Stimulated activated effector memory CD8-positive, alpha-beta T cell treated with anti-CD3 and anti-CD28 coated beads, Interleukin-12 subunit alpha, Interleukin-12 subunit beta, amount 100 ng/mL, for 72 hours (primary cell): ENCODE data around the gene CXCL12.
A peak's percentile ranks its signal among the peaks of the same experiment; 100 is the strongest.

Experiments
- ATAC-seq: fragments of 150-1000 bp; cut with Tn5 transposase; 2 replicates; pipeline ENCODE4 v1.10.0; 2021
- DNase-seq, 2 donors: peaks; one replicate each; pipeline ENCODE4 v3.0.0; 2021 to 2022; ENCODE audit warnings: low spot score in 2 of 2
- H3K27ac Mint-ChIP-seq: one replicate; pipeline ENCODE4 v1.8.0; 2022; ENCODE audit warnings: mild to moderate bottlenecking, mixed read lengths
- H3K36me3 Mint-ChIP-seq: one replicate; pipeline ENCODE4 v1.8.0; 2022; ENCODE audit warnings: mild to moderate bottlenecking, mixed read lengths
- H3K4me1 Mint-ChIP-seq: one replicate; pipeline ENCODE4 v1.8.0; 2022; ENCODE audit warnings: mixed read lengths
- H3K4me3 Mint-ChIP-seq: one replicate; pipeline ENCODE4 v1.8.0; 2022; ENCODE audit warnings: mild to moderate bottlenecking, mixed read lengths
- H3K9me3 Mint-ChIP-seq: one replicate; pipeline ENCODE4 v1.8.0; 2022; ENCODE audit warnings: mixed read lengths

Gene CXCL12

DNA sequence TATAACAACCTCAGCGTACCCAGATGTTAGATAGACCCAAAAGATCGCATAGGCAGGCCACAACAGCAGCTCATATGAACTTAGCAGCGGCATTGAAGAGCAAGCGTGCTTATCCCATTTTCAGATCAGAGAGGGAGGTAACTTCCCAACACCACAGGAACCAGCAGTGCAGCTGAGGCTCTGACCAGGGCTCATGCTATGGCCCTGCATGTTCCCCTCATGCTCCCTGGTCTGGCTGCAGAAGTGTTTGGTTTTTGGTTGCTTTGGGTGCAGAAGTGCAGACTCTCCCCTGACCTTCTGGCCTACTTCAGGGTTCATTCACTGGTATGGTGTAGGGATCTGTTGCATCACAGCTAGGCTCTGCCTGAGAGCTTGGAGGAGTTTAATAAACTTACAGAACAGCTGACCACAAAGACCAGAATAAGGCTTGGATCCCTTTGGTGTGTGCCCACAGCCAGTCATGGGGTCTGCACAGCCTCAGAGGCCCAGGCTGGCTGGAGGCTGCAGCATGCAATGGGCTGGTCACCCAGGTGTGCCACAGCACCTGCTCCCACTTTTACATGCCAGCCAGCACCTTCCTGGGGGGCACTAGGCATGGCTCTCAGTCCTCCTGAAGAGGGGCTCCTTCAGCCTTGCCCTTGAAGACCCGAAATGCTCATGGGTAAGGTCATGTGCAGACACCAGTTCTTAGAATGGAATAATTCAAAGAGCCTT is 9.1 kb upstream of the CXCL12 start:
- ATAC-seq, result no peak

GRCh38 chr10:44393051-44393630 is 8.2 kb upstream of the CXCL12 start:
- Mint-ChIP-seq H3K9me3 (no peaks in the 10 kb centered on the region), H3K27ac (no peak overlapping the region), H3K4me3 (no peak overlapping the region), H3K4me1 (no peaks in the 10 kb centered on the region), H3K36me3 (no peaks in the 10 kb centered on the region)
- ATAC-seq (no peak), DNase-seq (peak in 1 of 2 donors; percentile 32)

More for the DNA sequence above, 9.1 kb upstream of the CXCL12 start:
- Mint-ChIP-seq H3K36me3 (no peaks in the 10 kb centered on the region), H3K4me3 (no peak overlapping the region), H3K27ac (no peak overlapping the region), H3K9me3 (no peaks in the 10 kb centered on the region), H3K4me1 (no peaks in the 10 kb centered on the region)
- DNase-seq, result no peak

DNA sequence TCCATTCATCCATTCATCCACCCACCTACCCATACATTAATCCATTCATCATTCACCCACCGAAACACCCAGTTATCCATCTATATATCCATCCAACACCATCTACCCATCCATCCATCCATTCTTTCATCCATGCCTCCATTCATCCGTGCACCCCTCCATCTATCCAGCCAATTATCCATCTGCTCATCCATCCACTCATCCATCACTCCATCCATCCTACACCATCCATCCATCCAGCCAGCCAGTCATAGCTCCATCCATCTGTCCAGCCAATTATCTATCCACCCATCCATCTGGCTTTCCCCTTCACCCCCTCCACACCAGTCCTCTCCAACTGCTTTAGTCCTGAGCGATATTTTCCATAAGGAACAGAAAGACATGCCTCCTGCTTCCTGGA is 7.5 kb upstream of the CXCL12 start:
- H3K4me3 Mint-ChIP-seq, result no peak overlapping the region
- H3K4me1 Mint-ChIP-seq, result no peaks in the 10 kb centered on the region
- no peaks in the 10 kb centered on the region for H3K9me3 Mint-ChIP-seq
- no peak for DNase-seq
- H3K36me3 Mint-ChIP-seq, result no peaks in the 10 kb centered on the region
- H3K27ac Mint-ChIP-seq, result no peak overlapping the region
- ATAC-seq, result no peak

DNA sequence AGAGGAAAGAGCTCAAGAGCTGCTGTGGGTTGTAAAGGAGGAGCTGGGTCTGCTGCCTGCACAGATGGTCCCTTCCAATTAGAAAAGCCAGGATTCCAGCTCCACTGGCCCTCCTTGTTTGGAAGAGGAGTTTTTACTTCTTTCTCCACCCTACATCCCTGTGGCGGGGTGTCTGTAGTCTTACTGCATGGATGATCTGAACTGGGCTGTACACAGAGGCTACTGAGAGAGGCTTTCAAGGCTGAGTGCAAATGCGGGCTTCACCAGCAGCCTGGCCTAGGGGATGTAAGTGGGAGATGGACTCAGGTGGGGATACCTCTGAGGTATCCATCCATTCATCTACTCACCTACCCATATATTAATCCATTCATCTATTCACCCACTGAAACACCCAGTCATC is 7.1 kb upstream of the CXCL12 start:
- no peak overlapping the region for H3K4me3 Mint-ChIP-seq
- H3K4me1 Mint-ChIP-seq, result no peaks in the 10 kb centered on the region
- H3K27ac Mint-ChIP-seq, result no peak overlapping the region
- ATAC-seq, result no peak
- no peaks in the 10 kb centered on the region for H3K9me3 Mint-ChIP-seq
- DNase-seq, result peak in 1 of 2 donors; percentile 36
- H3K36me3 Mint-ChIP-seq, result no peaks in the 10 kb centered on the region

- H3K4me3 Mint-ChIP-seq, result no peak overlapping the region
- no peak for DNase-seq
- H3K4me1 Mint-ChIP-seq, result peaks cover 3% of the 10 kb centered on the region
- no peak for ATAC-seq
- H3K27ac Mint-ChIP-seq, result no peak overlapping the region
- H3K9me3 Mint-ChIP-seq, result no peaks in the 10 kb centered on the region
- no peaks in the 10 kb centered on the region for H3K36me3 Mint-ChIP-seq
Measured at GRCh38 chr10:44390585-44391072, 5.7 kb upstream of the CXCL12 start.

- no peak overlapping the region for H3K4me3 Mint-ChIP-seq
- H3K4me1 Mint-ChIP-seq, result peaks cover 5% of the 10 kb centered on the region
- H3K9me3 Mint-ChIP-seq, result no peaks in the 10 kb centered on the region
- ATAC-seq, result no peak
- DNase-seq, result no peak
- H3K36me3 Mint-ChIP-seq, result no peaks in the 10 kb centered on the region
- no peak overlapping the region for H3K27ac Mint-ChIP-seq
Measured at GRCh38 chr10:44389556-44389955, 4.7 kb upstream of the CXCL12 start.

- DNase-seq (no peak), ATAC-seq (no peak)
- H3K36me3 Mint-ChIP-seq, result no peaks in the 10 kb centered on the region
- H3K9me3 Mint-ChIP-seq, result no peaks in the 10 kb centered on the region
- H3K4me1 Mint-ChIP-seq, result peaks cover 5% of the 10 kb centered on the region
- no peak overlapping the region for H3K27ac Mint-ChIP-seq
- H3K4me3 Mint-ChIP-seq, result no peak overlapping the region
Measured at GRCh38 chr10:44389150-44389549, 4.3 kb upstream of the CXCL12 start.

- no peak for DNase-seq
- no peak for ATAC-seq
- Mint-ChIP-seq H3K4me1 (peaks cover 5% of the 10 kb centered on the region), H3K27ac (no peak overlapping the region), H3K4me3 (no peak overlapping the region), H3K36me3 (no peaks in the 10 kb centered on the region), H3K9me3 (no peaks in the 10 kb centered on the region)
Measured at GRCh38 chr10:44388641-44389040, 3.7 kb upstream of the CXCL12 start.

GRCh38 chr10:44387853-44388251 is 3.0 kb upstream of the CXCL12 start:
- Mint-ChIP-seq H3K36me3 (no peaks in the 10 kb centered on the region), H3K27ac (no peak overlapping the region), H3K4me1 (peaks cover 5% of the 10 kb centered on the region), H3K9me3 (no peaks in the 10 kb centered on the region), H3K4me3 (no peak overlapping the region)
- no peak for ATAC-seq
- DNase-seq, result no peak

- Mint-ChIP-seq H3K4me1 (peaks cover 5% of the 10 kb centered on the region), H3K4me3 (no peak overlapping the region), H3K9me3 (no peaks in the 10 kb centered on the region), H3K36me3 (no peaks in the 10 kb centered on the region), H3K27ac (no peak overlapping the region)
- DNase-seq, result peak in 1 of 2 donors; percentile 35
- peak; percentile 60 for ATAC-seq
Measured at GRCh38 chr10:44386546-44387052, 1.7 kb upstream of the CXCL12 start.

DNA sequence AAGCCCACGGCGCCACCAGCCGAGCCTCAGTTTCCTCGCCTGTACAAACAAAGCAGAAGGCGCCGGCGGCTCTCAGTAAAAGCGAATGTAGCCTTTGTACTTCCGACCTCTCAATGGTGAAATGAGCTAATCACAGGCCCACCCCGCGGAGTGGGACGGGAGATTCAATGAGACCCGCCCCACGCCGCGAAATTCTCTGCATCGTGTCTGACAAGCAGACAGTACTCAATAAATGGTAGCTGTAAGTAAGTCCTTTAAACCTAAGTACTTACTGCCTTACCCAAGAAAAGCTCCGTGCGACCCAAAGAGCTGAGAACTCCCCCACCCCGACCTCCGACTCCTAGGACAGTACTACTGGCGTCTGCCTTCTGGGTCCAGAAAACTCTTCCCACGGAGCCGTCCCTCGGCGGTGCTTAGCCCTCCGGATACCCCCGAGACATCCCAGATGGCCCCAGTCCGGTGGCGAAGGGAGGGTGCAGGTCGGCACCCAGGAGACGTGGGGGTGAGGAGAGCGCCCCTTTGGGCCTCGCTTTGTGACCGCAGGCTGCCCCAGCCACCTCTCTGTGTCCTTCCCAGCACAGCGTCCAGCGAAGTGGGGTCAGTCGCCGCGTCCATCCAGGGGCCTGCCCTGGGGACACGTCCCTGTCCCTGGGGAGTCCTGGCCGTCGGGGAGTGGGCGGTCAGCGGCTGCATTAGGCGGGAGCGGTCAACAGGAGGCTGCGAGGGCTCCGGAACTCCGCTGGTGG is 972 bp upstream of the CXCL12 start:
- no peaks in the 10 kb centered on the region for H3K9me3 Mint-ChIP-seq
- H3K27ac Mint-ChIP-seq, result no peak overlapping the region
- H3K36me3 Mint-ChIP-seq, result no peaks in the 10 kb centered on the region
- peak overlapping the region; percentile 13 for H3K4me3 Mint-ChIP-seq
- ATAC-seq, result no peak
- no peak for DNase-seq
- H3K4me1 Mint-ChIP-seq, result peaks cover 5% of the 10 kb centered on the region

- no peaks in the 10 kb centered on the region for H3K36me3 Mint-ChIP-seq
- no peak for DNase-seq
Measured at GRCh38 chr10:44384601-44385025, 284 bp downstream of the CXCL12 start.

DNA sequence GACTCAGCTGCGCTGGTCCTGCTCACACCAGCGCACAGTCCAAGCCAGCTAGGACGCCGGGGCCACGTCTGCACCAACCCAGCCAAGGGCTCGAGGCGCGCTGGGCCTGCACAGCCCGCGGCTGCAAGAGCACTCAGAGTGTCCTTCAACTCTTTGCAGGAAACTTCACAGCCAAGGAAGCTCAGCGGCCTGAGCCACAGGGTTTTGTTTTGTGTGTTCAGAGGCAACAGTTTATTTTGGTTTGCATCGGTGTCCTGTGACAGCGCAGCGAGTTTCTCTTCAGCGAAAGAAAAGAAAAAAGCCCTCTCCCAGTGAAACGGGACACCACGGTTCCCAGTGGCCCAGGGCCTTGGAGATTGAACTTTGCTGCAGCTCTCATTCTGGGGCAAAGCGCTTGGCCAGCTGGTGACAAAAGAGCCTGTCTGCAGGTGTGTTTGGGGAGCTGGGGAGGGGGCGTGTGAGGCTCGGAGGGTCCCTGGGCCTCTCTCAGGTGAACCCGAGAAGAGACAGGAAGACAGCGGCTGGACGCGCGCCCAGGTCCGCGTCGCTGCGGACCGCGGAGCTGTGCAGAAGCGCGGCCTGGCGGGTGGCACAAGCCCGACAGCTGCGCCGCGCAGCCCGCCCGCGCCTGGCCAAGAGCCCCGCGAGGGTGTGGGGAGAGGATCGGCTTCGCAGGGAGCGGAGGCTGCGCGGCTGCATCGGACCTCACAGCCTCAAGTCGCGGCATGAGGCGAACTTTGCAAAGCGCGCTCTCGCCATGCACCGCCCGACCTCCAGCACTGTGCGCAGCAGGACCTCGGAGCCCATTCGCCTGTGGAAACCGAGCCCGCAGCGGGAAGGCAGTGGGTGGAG is 922 bp downstream of the CXCL12 start:
- ATAC-seq (no peak), DNase-seq (no peak)
- H3K9me3 Mint-ChIP-seq, result no peaks in the 10 kb centered on the region
- H3K4me3 Mint-ChIP-seq, result no peak overlapping the region
- H3K36me3 Mint-ChIP-seq, result no peaks in the 10 kb centered on the region
- no peak overlapping the region for H3K27ac Mint-ChIP-seq
- peaks cover 5% of the 10 kb centered on the region for H3K4me1 Mint-ChIP-seq

More at GRCh38 chr10:44384601-44385025, 284 bp downstream of the CXCL12 start:
- Mint-ChIP-seq H3K4me3 (no peak overlapping the region), H3K9me3 (no peaks in the 10 kb centered on the region), H3K27ac (no peak overlapping the region), H3K4me1 (peaks cover 5% of the 10 kb centered on the region)
- ATAC-seq, result no peak

GRCh38 chr10:44382981-44383748 is 1.7 kb downstream of the CXCL12 start:
- DNase-seq (no peak), ATAC-seq (no peak)
- H3K4me3 Mint-ChIP-seq, result no peak overlapping the region
- H3K36me3 Mint-ChIP-seq, result no peaks in the 10 kb centered on the region
- H3K27ac Mint-ChIP-seq, result no peak overlapping the region
- H3K9me3 Mint-ChIP-seq, result no peaks in the 10 kb centered on the region
- peaks cover 5% of the 10 kb centered on the region for H3K4me1 Mint-ChIP-seq
